HCT116 (cell line): Measurements from ENCODE around the gene MSMP. TPM values are rescaled to one million over a fixed set of nuclear protein-coding genes. Genes with fewer than 3 reads are reported as not detected.
A peak's percentile ranks its signal among the peaks of the same experiment; 100 is the strongest.

Experiments
- ATAC-seq: fragments of 200-7000 bp; cut with Tn5 transposase; 2 replicates; pipeline ENCODE4 v1.9.1; 2020; ENCODE audit warnings: mild to moderate bottlenecking, moderate library complexity
- BruUV-seq: library from RNA; stranded (reverse); fragments of 400-500 nt; replicated peaks from 2 replicates; lab custom pipeline; 2021; lab: Mats Ljungman, UMichigan
- CTCF ChIA-PET: fragments of 300-600 bp; sonication (Branson Sonifier 250); formaldehyde crosslinking; loops from one replicate; lab custom pipeline; 2021; ENCODE audit warnings: antibody characterized with exemption; lab: Charles Lee
- POLR2A ChIA-PET: fragments of 300-600, 350-600 bp; sonication (Branson Sonifier 250); formaldehyde crosslinking; loops from one replicate; lab custom pipeline; 2021; ENCODE audit warnings: antibody characterized with exemption; lab: Charles Lee
- RAD21 ChIA-PET, 2 experiments: fragments of 300-600 bp; sonication (Branson Sonifier 250); formaldehyde crosslinking; loops; one replicate each; lab custom pipeline; 2023; ENCODE audit warnings: low total read pairs in 2 of 2; ENCODE audit not compliant: uncharacterized antibody in 2 of 2, unreplicated experiment in 2 of 2, low non-redundant PET in 1 of 2; lab: Charles Lee
- DNase-seq: peaks from one replicate; pipeline ENCODE4 v3.0.0-alpha.2; 2010; ENCODE audit warnings: low read depth, low spot score
- H2AFZ ChIP-seq: fragments of 200-600 bp; shearing (Covaris generic), sonication (generic); 2 replicates; pipeline ENCODE4 v1.6.1; 2017; ENCODE audit warnings: low read depth, mixed run types, mixed read lengths, antibody characterized with exemption, low read length; ENCODE audit not compliant: poor library complexity, severe bottlenecking
- H3K27ac ChIP-seq: 2 replicates; pipeline ENCODE4 v1.5.1; 2012; ENCODE audit warnings: low read depth, low read length
- H3K27me3 ChIP-seq: fragments of 200-600 bp; sonication (generic); 2 replicates; pipeline ENCODE4 v1.6.1; 2016; ENCODE audit warnings: mixed run types, low read length, mixed read lengths; ENCODE audit not compliant: insufficient read depth
- H3K36me3 ChIP-seq, 2 experiments: fragments of 200-500 bp in 1 of 2; fragments of 200-600 bp in 1 of 2; sonication (Bioruptor generic) in 1 of 2; sonication (generic) in 1 of 2; 2 replicates each; pipeline versions ENCODE4 v1.5.1 to v1.6.1; 2014 to 2016; ENCODE audit warnings: low read length in 2 of 2, inconsistent platforms in 1 of 2, mixed read lengths in 1 of 2, mixed run types in 1 of 2; ENCODE audit not compliant: insufficient read depth in 2 of 2, control insufficient read depth in 1 of 2
- H3K4me1 ChIP-seq, 2 experiments: fragments of 200-600 bp in 1 of 2; sonication (generic) in 1 of 2; 2 replicates each; pipeline versions ENCODE4 v1.5.1 to v1.6.1; 2012 to 2017; ENCODE audit warnings: low read length in 2 of 2, inconsistent platforms in 1 of 2, mild to moderate bottlenecking in 1 of 2, mixed read lengths in 1 of 2, mixed run types in 1 of 2, moderate library complexity in 1 of 2; ENCODE audit not compliant: insufficient read depth in 2 of 2, control insufficient read depth in 1 of 2
- H3K4me2 ChIP-seq: fragments of 200-600 bp; sonication (generic); 2 replicates; pipeline ENCODE4 v1.6.1; 2017; ENCODE audit warnings: mixed run types, low read length, mixed read lengths
- H3K4me3 ChIP-seq, 2 experiments: fragments of 200-600 bp in 1 of 2; sonication (generic) in 1 of 2; replicated peaks in 1 of 2; 2 replicates each; pipeline ENCODE4 v1.5.1; 2011 to 2016; ENCODE audit warnings: low read length in 2 of 2, control low read depth in 1 of 2, low read depth in 1 of 2, mild to moderate bottlenecking in 1 of 2, mixed read lengths in 1 of 2, mixed run types in 1 of 2
- H3K79me2 ChIP-seq: fragments of 200-600 bp; sonication (generic); 2 replicates; pipeline ENCODE4 v1.6.1; 2017; ENCODE audit warnings: mild to moderate bottlenecking, mixed run types, low read length, moderate library complexity, mixed read lengths; ENCODE audit not compliant: insufficient read depth
- H3K9ac ChIP-seq: fragments of 200-600 bp; sonication (generic); 2 replicates; pipeline ENCODE4 v1.6.1; 2016; ENCODE audit warnings: low read length, mixed read lengths
- H3K9me2 ChIP-seq: fragments of 200-600 bp; sonication (generic), shearing (Covaris generic); 2 replicates; pipeline ENCODE4 v1.6.1; 2017; ENCODE audit warnings: mixed run types, mild to moderate bottlenecking, moderate library complexity; ENCODE audit not compliant: insufficient read depth
- H3K9me3 ChIP-seq, 2 experiments: fragments of 200-500 bp in 1 of 2; fragments of 200-600 bp in 1 of 2; sonication (Bioruptor generic) in 1 of 2; sonication (generic) in 1 of 2; 2 replicates each; pipeline ENCODE4 v1.6.1; 2014 to 2017; ENCODE audit warnings: low read length in 2 of 2, mixed read lengths in 2 of 2, inconsistent platforms in 1 of 2, low read depth in 1 of 2, mild to moderate bottlenecking in 1 of 2, mixed run types in 1 of 2, moderate library complexity in 1 of 2; ENCODE audit not compliant: control insufficient read depth in 1 of 2, insufficient read depth in 1 of 2
- H4K20me1 ChIP-seq: fragments of 200-600 bp; sonication (generic), shearing (Covaris generic); 2 replicates; pipeline ENCODE4 v1.6.1; 2017; ENCODE audit warnings: mixed run types, mild to moderate bottlenecking, moderate library complexity; ENCODE audit not compliant: insufficient read depth
- CBX3 ChIP-seq: IDR thresholded peaks from 2 replicates; pipeline ENCODE4 v1.6.1; 2012; ENCODE audit warnings: low read depth
- ELF1 ChIP-seq: IDR thresholded peaks from 2 replicates; pipeline ENCODE4 v1.6.1; 2012; ENCODE audit warnings: low read depth, borderline replicate concordance
- EZH2phosphoT487 ChIP-seq: fragments of 200-600 bp; IDR thresholded peaks from 2 replicates; pipeline ENCODE4 v1.6.1; 2018; ENCODE audit warnings: antibody characterized with exemption, borderline replicate concordance
- FOSL1 ChIP-seq: IDR thresholded peaks from 2 replicates; pipeline ENCODE4 v1.6.1; 2012; ENCODE audit warnings: low read depth
- JUND ChIP-seq: IDR thresholded peaks from 2 replicates; pipeline ENCODE4 v1.6.1; 2012
- POLR2A ChIP-seq: IDR thresholded peaks from 2 replicates; pipeline ENCODE4 v1.7.0; 2011; ENCODE audit warnings: borderline replicate concordance; ENCODE audit not compliant: insufficient read depth, insufficient read length; ENCODE audit errors: extremely low read depth
- POLR2AphosphoS5 ChIP-seq: IDR thresholded peaks from 2 replicates; pipeline ENCODE4 v1.6.1; 2011; ENCODE audit warnings: mild to moderate bottlenecking, low read depth, low read length, moderate library complexity
- RAD21 ChIP-seq: IDR thresholded peaks from 2 replicates; pipeline ENCODE4 v1.6.1; 2012; ENCODE audit warnings: low read depth, mild to moderate bottlenecking
- SIN3A ChIP-seq: IDR thresholded peaks from 2 replicates; pipeline ENCODE4 v1.6.1; 2012; ENCODE audit warnings: low read depth
- ZFX ChIP-seq: fragments of 450-650 bp; IDR thresholded peaks from 2 replicates; pipeline ENCODE4 v1.6.1; 2017
- intact Hi-C: fragments of 100-400 bp; cut with micrococcal nuclease; formaldehyde crosslinking; loops from 2 replicates; pipeline ENCODE4 v1.10.0; 2022
- total RNA-seq: library from RNA; stranded (reverse); gene quantifications from one replicate; pipeline ENCODE4 v1.2.1, GENCODE V29; 2021; ENCODE audit not compliant: unreplicated experiment
- TF ChIP-seq, protein P1 (sequence below): IDR thresholded peaks from 2 replicates; pipeline ENCODE4 v1.6.1; 2012
- TF ChIP-seq, protein P2 (sequence below): IDR thresholded peaks from 2 replicates; pipeline ENCODE4 v1.6.1; 2011; ENCODE audit warnings: mild to moderate bottlenecking, low read length, moderate library complexity; ENCODE audit not compliant: insufficient replicate concordance; ENCODE audit errors: extremely low read depth

The MSMP gene
- total RNA-seq, 1 experiment from 2014 or later: 1.2 TPM

DNA sequence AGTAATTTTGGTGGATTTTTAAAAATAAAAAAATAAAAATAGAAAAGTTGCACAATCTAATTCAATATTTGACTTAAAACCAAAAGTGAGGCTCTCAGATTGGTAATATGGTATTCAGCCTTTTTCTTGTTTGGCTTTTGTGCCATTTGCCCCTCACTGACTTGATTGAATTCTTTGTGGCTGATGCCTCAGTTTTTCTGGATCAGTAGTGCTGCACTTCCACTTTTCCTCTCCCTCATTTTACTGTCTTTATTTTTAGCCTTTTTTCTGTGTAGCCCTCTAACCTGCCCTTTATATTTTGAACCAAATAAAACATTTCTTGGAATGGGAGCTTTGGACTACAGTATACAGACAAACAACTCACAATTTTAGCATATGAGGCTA is 3.8 kb upstream of the MSMP start:
- Histone ChIP-seq H2AFZ (no peak overlapping the region), H4K20me1 (no peaks in the 10 kb centered on the region), H3K36me3 (peaks cover 6 to 8% of the 10 kb centered on the region in 2 experiments; a peak in 3 of 4 replicates), H3K4me1 (peaks cover 10 to 25% of the 10 kb centered on the region in 2 experiments; a peak in 3 of 4 replicates), H3K4me3 (peak overlapping the region; percentile 81 to 83), H3K4me2 (peak overlapping the region; percentile 81), H3K9me3 (no peaks in the 10 kb centered on the region), H3K27me3 (no peaks in the 10 kb centered on the region), H3K9ac (peak overlapping the region; percentile 89), H3K79me2 (peaks cover 42% of the 10 kb centered on the region), H3K27ac (peak overlapping the region; percentile 88; the same call in 1 of the 2 replicates), H3K9me2 (no peaks in the 10 kb centered on the region)
- intact Hi-C loops: no loop called here
- DNase-seq: no peak
- no peak for ATAC-seq
- POLR2A ChIA-PET: interaction anchor here (2.1 kb wide), 1 partner anchor 8 kb away, joined by 5 read pairs; the partner anchor contains the start of genes GBA2 and RGP1
- TSS peak; percentile 33 for BruUV-seq
- RAD21 ChIA-PET: no interaction called here
- CTCF ChIA-PET: no interaction called here
- no peak for TF ChIP-seq EZH2phosphoT487
- TF ChIP-seq SIN3A: no peak
- TF ChIP-seq POLR2A: no peak
- TF ChIP-seq ZFX: no peak
- TF ChIP-seq, protein P1, sequence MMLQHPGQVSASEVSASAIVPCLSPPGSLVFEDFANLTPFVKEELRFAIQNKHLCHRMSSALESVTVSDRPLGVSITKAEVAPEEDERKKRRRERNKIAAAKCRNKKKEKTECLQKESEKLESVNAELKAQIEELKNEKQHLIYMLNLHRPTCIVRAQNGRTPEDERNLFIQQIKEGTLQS: no peak
- TF ChIP-seq RAD21: no peak
- no peak for TF ChIP-seq JUND
- TF ChIP-seq ELF1: no peak
- TF ChIP-seq CBX3: no peak

DNA sequence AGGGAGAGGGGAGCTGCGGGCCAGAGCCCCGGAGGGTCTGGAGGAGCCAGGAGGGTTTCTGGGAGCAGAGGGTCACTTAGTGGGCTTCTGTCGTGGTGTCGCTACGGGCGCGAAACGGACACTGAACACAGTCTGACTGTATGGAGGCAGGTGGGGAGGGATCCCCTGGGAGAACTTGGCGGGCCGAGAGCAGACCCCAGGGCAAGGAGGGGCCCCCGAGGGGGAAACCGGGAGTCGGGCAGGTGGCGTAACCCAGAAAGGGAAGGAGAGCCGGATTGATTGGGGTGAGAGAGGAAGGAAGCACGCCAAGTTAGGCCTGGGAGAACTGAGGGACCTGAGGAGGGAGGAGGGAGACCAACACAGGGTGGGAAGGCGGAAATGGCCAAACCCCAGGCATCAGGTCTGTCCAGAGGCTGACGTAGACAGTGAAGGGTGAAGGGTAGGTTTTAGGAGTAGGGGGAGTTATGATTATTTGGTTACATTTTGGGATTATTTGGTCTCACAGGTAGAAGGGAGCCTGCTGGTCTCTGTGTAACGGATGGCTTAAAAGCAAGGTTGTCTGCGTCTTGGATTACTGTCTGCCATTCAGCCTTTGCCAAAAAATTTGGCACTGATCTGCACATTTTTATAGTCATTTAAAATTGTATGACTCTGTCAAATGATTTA is 3.3 kb upstream of the MSMP start:
- intact Hi-C loops: no loop called here
- CTCF ChIA-PET: interaction anchor here (0.6 to 1.6 kb wide), 5 partner anchors 10 to 289 kb away, joined by 3 to 10 read pairs (median 6); partner anchors contain the start of genes CREB3 and TLN1
- ATAC-seq (peak; percentile 78), DNase-seq (peak; percentile 38)
- POLR2A ChIA-PET: interaction anchor here (2.1 kb wide), 1 partner anchor 8 kb away, joined by 5 read pairs; the partner anchor contains the start of genes GBA2 and RGP1
- H3K79me2 ChIP-seq: peaks cover 39% of the 10 kb centered on the region
- H3K4me2 ChIP-seq: peak overlapping the region; percentile 81
- no peaks in the 10 kb centered on the region for H3K9me3 ChIP-seq
- no peaks in the 10 kb centered on the region for H4K20me1 ChIP-seq
- no TSS peak for BruUV-seq
- peak overlapping the region; percentile 88 for H3K27ac ChIP-seq
- peak overlapping the region; percentile 89 for H3K9ac ChIP-seq
- H3K27me3 ChIP-seq: no peaks in the 10 kb centered on the region
- peaks cover 11 to 13% of the 10 kb centered on the region in 2 experiments; a peak in 3 of 4 replicates for H3K36me3 ChIP-seq
- TF ChIP-seq ELF1 (no peak), FOSL1 (no peak), POLR2AphosphoS5 (peak; percentile 48; the same call in 1 of the 2 replicates), SIN3A (no peak), POLR2A (peak; percentile 52), CBX3 (no peak), ZFX (peak; percentile 61)
- TF ChIP-seq, protein P1: no peak
- TF ChIP-seq, protein P2, sequence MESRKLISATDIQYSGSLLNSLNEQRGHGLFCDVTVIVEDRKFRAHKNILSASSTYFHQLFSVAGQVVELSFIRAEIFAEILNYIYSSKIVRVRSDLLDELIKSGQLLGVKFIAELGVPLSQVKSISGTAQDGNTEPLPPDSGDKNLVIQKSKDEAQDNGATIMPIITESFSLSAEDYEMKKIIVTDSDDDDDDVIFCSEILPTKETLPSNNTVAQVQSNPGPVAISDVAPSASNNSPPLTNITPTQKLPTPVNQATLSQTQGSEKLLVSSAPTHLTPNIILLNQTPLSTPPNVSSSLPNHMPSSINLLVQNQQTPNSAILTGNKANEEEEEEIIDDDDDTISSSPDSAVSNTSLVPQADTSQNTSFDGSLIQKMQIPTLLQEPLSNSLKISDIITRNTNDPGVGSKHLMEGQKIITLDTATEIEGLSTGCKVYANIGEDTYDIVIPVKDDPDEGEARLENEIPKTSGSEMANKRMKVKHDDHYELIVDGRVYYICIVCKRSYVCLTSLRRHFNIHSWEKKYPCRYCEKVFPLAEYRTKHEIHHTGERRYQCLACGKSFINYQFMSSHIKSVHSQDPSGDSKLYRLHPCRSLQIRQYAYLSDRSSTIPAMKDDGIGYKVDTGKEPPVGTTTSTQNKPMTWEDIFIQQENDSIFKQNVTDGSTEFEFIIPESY: no peak
- TF ChIP-seq, all 23 proteins: peak for 3
- Histone ChIP-seq H3K4me3 (peak overlapping the region; percentile 81 to 83), H3K9me2 (no peaks in the 10 kb centered on the region), H3K4me1 (peaks cover 10 to 25% of the 10 kb centered on the region in 2 experiments; a peak in 3 of 4 replicates), H2AFZ (no peak overlapping the region)
- RAD21 ChIA-PET: no interaction called here
